T-helper 22 cell (primary cell): ENCODE data around the gene WDR54.
"Not testable (repeated sequence)": the region's sequence is repeated elsewhere in the genome, so short reads cannot be mapped to it uniquely, and the experiment has no call there.

ENCODE experiments used
- DNase-seq: peaks from one replicate; pipeline ENCODE4 v3.0.0-alpha.2; 2020; ENCODE audit warnings: low read depth

The WDR54 gene

DNA sequence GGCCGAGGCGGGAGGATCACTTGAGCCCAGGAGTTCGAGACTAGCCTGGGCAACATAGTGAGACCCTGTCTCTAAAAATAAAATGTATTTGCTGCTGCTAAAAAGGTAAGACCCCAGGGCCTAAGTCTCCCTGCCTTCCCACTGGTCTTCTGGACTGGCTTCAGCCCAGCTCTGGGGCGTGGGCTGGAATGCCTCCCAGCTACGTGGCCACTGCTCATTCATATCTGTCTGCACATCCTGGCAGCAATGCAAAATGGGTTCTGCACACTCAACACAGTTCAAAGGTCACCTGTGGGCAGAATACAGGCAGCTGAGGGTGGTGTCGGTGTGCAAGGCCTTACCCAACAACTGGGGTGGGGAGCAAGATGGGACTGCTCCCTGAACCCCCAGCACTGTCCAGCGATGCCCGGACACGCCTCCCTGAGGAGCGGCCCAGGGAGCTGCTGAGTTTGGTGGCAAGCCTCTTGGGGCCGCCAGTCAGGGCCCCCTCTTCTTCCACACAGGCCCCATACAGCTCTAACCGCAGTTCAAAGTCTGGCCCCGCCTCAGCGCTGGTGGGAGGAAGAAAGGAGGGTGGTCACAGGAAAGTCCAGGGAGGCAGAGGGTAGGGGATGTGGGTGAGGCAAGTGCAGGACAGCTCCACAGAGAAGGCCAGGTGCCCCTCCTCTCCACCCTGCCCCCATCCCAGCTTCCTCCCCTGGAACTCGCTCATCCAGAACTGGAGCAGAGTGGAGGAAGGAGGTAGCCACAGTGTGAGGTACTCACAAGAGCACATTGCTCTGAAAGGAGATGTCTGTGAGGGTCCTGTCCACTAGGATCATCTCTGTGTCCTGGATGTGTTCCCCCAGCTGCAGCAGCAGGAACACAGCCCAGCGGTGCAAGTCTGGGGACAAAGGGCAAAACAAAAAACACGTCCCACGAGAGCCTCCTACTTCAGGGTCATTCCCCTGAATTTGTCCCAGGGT lies 8.2 kb downstream of the WDR54 start:
- DNase-seq: no peak

GRCh38 chr2:74430502-74430901 lies 9.0 kb downstream of the WDR54 start:
- DNase-seq: no peak

DNA sequence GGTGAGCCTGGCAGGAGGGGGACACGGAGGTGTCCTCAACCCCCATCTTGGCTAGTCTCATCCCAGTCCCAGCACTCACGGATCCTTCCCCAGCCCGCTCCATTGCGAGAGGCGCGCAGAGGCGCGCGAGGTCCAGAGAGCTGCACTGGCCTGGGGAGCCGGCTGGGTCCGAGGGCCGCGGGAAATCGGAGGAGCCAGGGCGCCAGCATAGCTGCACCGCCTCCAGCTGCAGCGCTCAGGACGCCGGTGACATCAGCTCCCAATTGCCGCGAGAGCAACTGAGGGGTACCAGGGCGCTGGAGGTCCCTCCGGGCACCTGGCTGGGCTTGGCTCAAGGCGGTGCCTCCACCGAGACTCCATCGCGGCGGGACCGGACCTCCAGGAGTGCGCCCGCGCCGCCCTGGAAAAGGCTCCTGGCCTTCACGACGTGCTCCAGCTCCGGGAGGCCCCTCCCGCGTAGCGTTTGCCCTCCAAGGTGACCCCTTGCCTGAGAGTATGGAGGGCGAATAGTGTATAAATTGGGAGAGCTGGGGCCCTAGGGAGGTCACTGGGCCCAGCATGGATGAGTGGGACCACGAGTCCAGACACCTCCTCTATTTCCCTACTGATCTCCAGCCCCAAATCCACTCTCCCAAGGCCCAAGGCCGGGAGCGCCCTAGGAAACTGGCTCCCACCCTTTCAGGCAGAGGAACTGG lies 14.7 kb downstream of the WDR54 start:
- no peak for DNase-seq

GRCh38 chr2:74436848-74437695 lies 15.5 kb downstream of the WDR54 start:
- no peak for DNase-seq

DNA sequence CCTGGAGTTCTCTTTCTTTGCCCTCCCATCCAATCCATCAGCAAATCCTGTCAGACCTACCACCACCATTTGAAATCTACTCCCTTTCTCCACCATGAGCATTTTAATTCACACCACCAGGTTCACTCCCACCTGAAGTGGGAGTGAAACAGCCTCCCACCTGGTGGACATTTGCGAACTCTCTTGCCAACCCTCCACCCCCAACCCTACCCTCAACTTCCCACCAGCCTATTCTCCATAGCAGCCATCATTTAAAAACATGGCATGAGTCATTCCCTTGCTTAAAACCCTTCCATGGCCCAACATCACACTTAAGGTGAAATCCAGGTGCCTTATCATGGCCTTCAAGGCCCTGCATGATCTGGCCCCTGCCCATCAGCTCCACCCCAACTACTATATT lies 16.7 kb downstream of the WDR54 start:
- DNase-seq: no peak

DNA sequence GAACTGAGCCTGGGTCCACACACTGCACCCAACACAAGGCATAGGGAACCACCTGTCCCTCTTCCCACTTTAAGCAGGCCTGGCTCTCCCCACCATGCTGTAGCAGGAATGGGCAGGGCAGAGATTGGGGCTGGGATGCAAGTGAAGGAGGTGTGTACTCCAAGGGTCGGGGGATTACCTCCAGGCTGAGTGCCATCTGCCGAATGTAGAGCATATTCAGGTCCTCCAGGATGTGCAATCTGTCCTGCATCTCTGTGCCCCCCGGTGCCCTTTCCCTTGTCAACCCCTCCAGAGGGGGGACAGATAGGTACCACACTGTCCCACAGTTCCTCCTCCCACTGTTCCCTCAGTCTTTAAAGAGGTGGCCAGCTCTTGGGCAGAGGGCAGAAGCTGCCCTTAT lies 17.8 kb downstream of the WDR54 start:
- no peak for DNase-seq

DNA sequence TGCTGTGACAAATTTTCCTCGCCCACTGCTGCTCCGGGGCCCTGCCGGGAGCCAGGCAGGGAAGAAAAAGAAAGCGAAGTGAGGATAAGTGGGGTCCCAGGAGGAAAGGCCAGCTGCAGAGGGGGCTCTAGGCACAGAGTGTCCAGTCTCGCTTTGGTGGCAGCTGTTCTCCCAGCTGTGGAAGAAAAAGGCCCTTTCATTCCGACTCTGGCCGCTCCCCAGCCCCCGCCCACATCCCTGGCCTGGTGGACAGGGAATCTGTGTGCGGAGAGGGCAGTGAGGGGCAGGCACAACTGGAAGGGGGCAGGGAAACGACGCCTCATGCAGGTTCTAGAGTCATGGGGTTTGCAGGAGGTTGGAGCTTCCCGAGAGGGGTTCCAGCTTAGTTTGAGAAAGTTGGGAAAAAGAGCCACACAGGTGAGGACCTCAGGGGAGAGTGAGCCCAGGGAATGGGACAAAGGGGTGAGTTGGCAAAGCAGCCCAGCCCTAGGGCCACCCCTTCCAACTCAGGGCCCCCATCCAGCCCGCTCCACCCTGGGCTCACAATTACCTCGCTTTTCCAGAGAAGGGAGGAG lies 18.4 kb downstream of the WDR54 start:
- no peak for DNase-seq

- no peak for DNase-seq
Observed at GRCh38 chr2:74440378-74441169, 19.0 kb downstream of the WDR54 start.

DNA sequence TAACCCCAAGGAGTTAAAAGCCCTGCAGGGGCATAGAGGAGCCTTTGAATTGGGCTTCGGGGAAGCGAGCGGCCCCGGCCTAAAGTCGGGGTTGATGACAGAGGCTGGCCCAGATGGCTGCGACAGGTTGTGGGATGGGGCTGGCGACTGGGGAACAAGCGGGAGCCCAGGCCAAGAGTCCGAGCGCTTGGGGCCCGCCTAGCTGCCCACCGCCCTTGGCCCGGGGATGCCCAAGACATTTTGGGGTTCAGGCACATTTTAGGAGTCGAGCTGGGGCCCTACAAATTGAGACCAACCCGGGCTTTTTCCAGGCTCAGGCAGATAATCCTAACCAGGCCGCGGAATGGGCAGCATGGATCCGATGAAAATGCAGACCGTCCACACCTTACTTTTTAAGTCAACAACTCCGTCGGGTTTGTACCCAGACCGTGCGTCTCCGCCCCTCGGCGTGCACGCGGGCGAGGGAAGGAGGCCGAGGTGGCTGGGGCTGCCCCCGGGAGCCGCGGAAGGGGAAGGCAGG lies 19.7 kb downstream of the WDR54 start:
- no peak for DNase-seq

- no peak for DNase-seq
Observed at GRCh38 chr2:74441690-74442482, 20.4 kb downstream of the WDR54 start, which contains the start of gene RTKN. TSS of gene RTKN (minus strand) at chr2:74441937. CDS start at chr2:74441816, 121 bp downstream.

GRCh38 chr2:74442483-74443297 lies 21.2 kb downstream of the WDR54 start:
- not testable (repeated sequence) for DNase-seq

DNA sequence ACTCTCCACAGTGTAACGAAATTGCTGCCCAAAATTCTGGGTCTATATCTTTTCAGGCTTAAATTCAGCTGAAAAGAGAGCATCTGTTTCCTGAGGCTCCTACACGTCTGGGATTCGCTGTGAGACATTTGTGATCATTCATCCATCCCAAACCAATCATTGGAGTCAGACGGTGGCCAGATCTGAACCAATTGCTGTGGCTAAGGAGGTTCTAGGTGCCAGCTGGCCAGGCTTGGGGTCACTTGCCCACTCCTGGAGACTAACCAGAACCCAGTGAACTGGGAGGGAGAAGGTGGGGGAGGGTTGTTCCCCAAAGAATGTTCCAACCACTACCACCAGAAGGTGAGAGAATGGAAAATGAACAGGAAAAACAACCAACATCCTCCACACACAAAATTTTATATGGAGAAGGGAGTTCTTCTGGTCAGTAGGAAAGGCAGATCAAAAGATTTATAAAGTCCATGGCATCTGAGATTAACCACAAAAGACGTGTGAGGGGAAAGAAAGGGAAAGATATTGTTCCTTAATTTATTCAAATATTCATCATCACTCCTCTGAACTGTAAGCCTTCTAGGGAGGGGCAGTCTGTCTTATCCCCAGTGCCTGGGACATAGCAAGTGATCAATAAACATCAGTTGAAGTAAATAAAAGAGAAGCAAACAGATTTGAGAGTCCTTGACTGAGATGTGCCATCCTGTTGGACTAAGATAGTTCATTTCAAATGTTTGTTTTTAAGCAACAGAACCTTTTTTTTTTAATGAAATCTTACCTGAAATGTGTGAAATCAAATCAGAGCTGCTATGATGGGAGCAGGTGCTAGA lies 23.2 kb downstream of the WDR54 start:
- no peak for DNase-seq

- DNase-seq: no peak
Observed at GRCh38 chr2:74447230-74447999, 25.9 kb downstream of the WDR54 start.

- no peak for DNase-seq
Observed at GRCh38 chr2:74448771-74449170, 27.2 kb downstream of the WDR54 start.

- no peak for DNase-seq
Observed at GRCh38 chr2:74450570-74451190, 29.1 kb downstream of the WDR54 start.

- peak; percentile 91 for DNase-seq
Observed at GRCh38 chr2:74454654-74455511, 33.4 kb downstream of the WDR54 start, which contains the start of gene INO80B. TSS of gene INO80B (plus strand) at chr2:74455087. CDS start at chr2:74455117, 30 bp downstream.
